GM19023 (cell line): Measurements from ENCODE around the gene AZU1.
"Not testable (repeated sequence)": the region's sequence is repeated elsewhere in the genome, so short reads cannot be mapped to it uniquely, and the experiment has no call there.

ENCODE experiments used
- ATAC-seq: cut with Tn5 transposase; IDR thresholded peaks from one replicate; pipeline ENCODE4 v1.9.1; 2021; ENCODE audit warnings: mild to moderate bottlenecking, moderate library complexity; ENCODE audit not compliant: unreplicated experiment

Gene AZU1

GRCh38 chr19:824885-825284 is 2.8 kb upstream of the AZU1 start:
- ATAC-seq: no peak

GRCh38 chr19:825897-826644 is 1.6 kb upstream of the AZU1 start:
- ATAC-seq: no peak

GRCh38 chr19:827314-827709 is 325 bp upstream of the AZU1 start:
- ATAC-seq: no peak

DNA sequence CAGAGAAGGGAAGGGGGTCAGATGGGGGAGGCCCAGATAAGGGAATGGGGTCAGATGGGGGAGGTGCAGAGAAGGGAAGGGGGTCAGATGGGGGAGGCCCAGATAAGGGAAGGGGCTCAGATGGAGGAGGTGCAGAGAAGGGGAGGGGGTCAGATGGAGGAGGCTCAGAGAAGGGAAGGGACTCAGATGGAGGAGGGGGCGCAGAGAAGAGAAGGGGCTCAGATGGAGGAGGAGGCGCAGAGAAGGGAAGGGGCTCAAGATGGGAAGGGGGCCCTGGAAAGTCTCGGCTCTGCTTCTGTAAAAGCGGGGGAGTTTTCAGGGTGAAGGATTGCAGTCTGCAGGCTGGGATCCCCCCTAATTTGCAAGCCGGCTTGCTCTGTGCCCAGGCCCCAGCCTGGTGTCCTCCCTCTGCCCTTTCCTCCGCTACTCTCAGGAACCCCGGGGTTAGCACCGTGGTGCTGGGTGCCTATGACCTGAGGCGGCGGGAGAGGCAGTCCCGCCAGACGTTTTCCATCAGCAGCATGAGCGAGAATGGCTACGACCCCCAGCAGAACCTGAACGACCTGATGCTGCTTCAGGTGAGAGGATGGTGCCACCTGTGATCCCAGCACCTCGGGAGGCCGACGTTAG is 1.6 kb downstream of the AZU1 start:
- no peak for ATAC-seq

GRCh38 chr19:831407-832369 is 4.1 kb downstream of the AZU1 start:
- no peak for ATAC-seq

GRCh38 chr19:834216-834615 is 6.6 kb downstream of the AZU1 start:
- no peak for ATAC-seq

- no peak for ATAC-seq
These were observed 7.7 kb downstream of the AZU1 start for GRCh38 chr19:835210-835810.

DNA sequence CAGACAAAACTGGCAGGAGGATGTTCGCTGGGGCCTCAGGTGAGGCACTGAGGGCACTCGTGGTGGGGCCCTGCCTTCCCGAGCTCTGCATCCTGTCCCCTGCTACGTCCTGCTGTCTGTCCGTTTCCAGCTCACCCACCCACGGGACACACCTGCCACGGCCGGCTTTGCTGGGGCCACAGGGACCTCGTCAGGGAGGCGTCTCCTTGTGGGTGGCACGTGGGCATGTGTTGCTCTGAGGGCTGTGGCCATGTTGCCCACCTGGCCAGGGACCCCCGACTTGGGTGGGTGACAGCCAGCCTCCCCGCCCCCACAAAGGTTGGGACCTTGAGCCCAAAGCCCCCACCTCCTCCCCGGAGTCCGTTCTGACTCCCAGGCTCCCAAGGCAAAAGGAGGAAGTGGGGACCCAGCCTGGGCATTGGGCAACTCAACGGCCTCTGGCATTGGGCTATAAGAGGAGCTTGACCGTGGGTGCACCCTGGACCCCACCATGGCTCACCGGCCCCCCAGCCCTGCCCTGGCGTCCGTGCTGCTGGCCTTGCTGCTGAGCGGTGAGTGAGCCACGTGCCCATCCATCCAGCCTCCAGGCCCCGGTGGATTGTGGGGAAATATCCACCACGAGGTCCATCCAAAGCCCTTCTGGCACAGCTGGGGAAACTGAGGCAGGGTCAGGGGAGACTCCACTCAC is 13.0 kb downstream of the AZU1 start, which contains the start of gene PRTN3:
Gene PRTN3, plus strand, starts transcription at position 481 of the 688 bp plus-strand sequence. Its CDS starts 10 bp downstream, at position 491.
- no peak for ATAC-seq

DNA sequence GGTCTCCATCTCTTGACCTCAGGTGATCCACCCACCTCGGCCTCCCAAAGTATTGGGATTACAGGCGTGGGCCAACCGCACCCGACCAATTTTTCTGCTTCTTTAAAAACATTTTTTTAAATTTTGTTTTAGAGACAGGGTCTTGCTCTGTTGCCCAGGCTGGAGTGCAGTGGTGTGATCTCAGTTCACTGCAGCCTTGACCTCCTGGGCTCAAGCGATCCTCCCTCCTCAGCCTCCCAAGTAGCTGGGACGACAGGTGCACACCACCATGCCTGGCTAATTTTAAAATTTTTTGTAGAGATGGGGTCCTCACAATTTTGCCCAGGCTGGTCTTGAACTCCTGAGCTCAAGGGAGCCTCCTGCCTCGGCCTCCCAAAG is 15.2 kb downstream of the AZU1 start:
- not testable (repeated sequence) for ATAC-seq

- no peak for ATAC-seq
These were observed 15.7 kb downstream of the AZU1 start for GRCh38 chr19:843180-843835.

GRCh38 chr19:843836-844545 is 16.4 kb downstream of the AZU1 start:
- ATAC-seq: no peak

DNA sequence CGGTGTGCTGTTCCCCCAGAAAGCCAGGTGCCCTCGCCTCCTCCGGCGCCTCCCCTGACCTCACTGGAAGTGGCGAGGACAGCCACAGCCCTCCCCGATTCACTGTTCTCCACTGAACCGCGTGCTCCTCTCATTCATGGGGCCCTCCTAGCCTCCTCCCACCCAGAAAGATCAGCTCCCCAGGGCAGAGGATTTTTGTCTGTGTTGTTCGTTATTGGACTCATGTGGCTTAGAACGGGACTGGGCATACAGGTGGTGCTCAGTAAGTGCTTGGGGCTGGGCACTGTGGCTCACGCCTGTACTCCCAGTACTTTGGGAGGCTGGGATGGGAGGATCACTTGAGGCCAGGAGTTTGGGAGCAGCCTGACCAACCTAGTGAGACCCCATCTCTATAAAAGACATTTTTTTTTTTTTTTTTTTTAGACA is 16.9 kb downstream of the AZU1 start:
- ATAC-seq: no peak

DNA sequence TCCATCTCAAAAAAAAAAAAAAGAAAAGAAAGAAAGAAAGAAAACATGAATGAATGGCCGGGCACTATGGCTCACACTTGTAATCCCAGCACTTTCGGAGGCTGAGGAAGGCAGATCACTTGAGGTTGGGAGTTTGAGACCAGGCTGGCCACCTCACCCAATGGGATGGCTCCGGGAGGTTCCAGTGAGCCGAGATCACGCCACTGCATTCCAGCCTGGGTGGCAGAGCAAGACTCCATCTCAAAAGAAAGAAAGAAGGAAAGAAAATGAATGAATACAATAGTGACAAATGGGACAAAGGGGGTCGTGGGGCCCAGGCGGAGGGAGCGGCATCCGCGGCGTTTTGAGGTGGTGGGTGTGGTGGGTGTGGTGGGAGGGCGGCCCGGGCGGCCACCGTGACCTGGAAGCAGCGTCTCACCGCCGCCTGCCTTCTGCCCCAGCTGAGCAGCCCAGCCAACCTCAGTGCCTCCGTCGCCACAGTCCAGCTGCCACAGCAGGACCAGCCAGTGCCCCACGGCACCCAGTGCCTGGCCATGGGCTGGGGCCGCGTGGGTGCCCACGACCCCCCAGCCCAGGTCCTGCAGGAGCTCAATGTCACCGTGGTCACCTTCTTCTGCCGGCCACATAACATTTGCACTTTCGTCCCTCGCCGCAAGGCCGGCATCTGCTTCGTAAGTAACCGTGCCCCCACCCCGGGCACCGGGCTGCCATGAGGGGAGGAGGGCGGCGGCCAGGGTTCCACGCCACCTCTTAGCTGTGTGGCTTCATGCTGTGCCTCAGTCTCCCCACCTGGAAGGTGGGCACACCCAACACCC is 18.3 kb downstream of the AZU1 start:
- no peak for ATAC-seq

DNA sequence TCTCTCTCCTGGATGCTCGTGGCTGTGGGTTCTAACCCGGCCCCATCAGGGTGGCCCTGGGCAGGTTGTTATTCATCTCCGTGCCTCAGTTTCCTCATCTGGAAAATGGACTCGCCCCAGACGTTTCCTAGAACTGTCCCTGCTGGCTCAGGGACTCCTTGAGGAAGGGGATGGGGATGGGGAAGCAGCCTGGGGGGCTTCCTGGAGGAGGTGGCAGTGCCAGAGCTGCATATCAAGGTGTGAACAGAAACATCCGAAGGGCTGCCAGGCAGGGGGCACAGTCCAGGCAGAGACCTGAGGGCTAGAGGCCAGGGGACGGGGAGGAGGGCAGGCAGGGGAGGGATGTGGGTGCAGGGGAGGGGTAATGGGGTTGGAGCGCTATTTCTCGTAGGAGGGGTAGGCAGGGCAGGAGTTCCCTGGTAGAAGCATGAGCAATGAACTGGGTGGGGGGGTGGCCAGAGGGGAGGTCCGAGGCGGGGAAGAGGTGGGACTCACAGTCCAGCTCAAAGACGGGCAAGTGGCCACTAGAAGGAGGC is 20.8 kb downstream of the AZU1 start:
- ATAC-seq: no peak

DNA sequence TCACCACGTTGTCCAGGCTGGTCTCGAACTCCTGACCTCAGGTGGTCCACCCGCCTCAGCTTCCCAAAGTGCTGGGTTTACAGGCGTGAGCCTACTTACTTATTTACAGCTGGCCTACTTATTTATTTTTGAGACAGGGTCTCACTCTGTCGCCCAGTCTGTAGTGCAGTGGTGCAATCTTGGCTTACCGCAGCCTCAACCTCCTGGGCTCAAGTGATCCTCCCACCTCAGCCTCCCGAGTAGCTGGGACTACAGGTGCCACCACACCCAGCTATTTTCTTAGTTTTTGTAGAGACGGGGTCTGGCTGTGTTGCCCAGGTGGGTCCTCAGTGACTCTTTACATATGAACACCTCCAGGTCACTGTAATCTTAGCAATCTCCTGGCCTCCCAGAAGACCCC is 21.6 kb downstream of the AZU1 start:
- ATAC-seq: not testable (repeated sequence)

GRCh38 chr19:850221-850978 is 22.8 kb downstream of the AZU1 start:
- ATAC-seq: no peak

DNA sequence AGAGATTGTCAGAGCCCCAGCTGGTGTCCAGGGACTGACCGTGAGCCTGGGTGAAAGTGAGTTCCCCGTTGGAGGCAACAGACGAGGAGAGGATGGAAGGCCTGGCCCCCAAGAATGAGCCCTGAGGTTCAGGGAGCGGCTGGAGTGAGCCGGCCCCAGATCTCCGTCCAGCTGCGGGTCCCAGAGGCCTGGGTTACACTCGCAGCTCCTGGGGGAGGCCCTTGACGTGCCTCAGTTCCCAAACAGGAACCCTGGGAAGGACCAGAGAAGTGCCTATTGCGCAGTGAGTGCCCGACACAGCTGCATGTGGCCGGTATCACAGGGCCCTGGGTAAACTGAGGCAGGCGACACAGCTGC is 23.3 kb downstream of the AZU1 start:
- ATAC-seq: no peak
